ENCODE data around the gene RNU6-8. TPM values are rescaled to one million over a fixed set of nuclear protein-coding genes. Genes with fewer than 3 reads are reported as not detected.

The RNU6-8 gene
- total RNA-seq, 1 experiment from 2014 or later = not detected

- Histone ChIP-seq H2AFZ (ENCODE audit: low read length) (no peak overlapping the region), H3K9me2 (replicated peaks; ENCODE audit: low read length) (no peaks in the 10 kb centered on the region), H3K36me3 (ENCODE audit: low read depth, low read length) (no peaks in the 10 kb centered on the region), H3K9ac (ENCODE audit: low read length) (no peak overlapping the region), H3K27me3 (ENCODE audit: low read length) (no peaks in the 10 kb centered on the region), H3K9me3 (ENCODE audit: low read length) (no peaks in the 10 kb centered on the region), H3K4me2 (ENCODE audit: low read length) (no peak overlapping the region), H3K27ac (ENCODE audit: low read length) (no peak overlapping the region), H4K20me1 (ENCODE audit: low read length) (0 out of 2 replicates have a peak, but pooled peaks cover 3% of the 10 kb centered on the region), H3K4me3 (ENCODE audit: low read length) (no peak overlapping the region), H3F3A (ENCODE audit: low read length, unreplicated experiment) (peaks cover 13% of the 10 kb centered on the region), H3K4me1 (ENCODE audit: insufficient read depth, low read length) (peaks cover 45% of the 10 kb centered on the region), H3K79me2 (ENCODE audit: low read length) (no peaks in the 10 kb centered on the region)
- POLR2A ChIA-PET (ENCODE audit: unreplicated experiment) = interaction anchor here (0.5 kb wide), 1 partner anchor 8 kb away, joined by 3 read pairs; no protein-coding TSS in a partner anchor
- no peak for ATAC-seq
- TF ChIP-seq CTCF (conservative IDR thresholded peaks at IDR 0.05; ENCODE audit: low read depth, low read length) (no peak), EZH2phosphoT487 (IDR thresholded peaks at IDR 0.05; ENCODE audit: borderline replicate concordance, low read length) (no peak), EZH2 (IDR thresholded peaks at IDR 0.05; ENCODE audit: low read length, unreplicated experiment) (no peak)
- CTCF ChIA-PET = interaction anchor here (0.6 kb wide), 1 partner anchor 327 kb away, joined by 4 read pairs; no protein-coding TSS in a partner anchor
- intact Hi-C loops (cut with micrococcal nuclease) = loop anchor here (5.0 kb wide), 3 partner anchors 100 to 295 kb away; no protein-coding TSS in a partner anchor
- no peak for DNase-seq
- no TSS peak for BruUV-seq (replicated peaks)
Measured at GRCh38 chr14:32232481-32232880, 29.4 kb upstream of the RNU6-8 start.

GRCh38 chr14:32230695-32231280 is 27.7 kb upstream of the RNU6-8 start:
- Histone ChIP-seq H3K79me2 (ENCODE audit: low read length) (no peaks in the 10 kb centered on the region), H3K27me3 (ENCODE audit: low read length) (no peaks in the 10 kb centered on the region), H3K36me3 (ENCODE audit: low read depth, low read length) (no peaks in the 10 kb centered on the region), H3K9me2 (replicated peaks; ENCODE audit: low read length) (no peaks in the 10 kb centered on the region), H3K9me3 (ENCODE audit: low read length) (no peaks in the 10 kb centered on the region), H3K9ac (ENCODE audit: low read length) (peak overlapping the region; percentile 22; the same call in 1 of the 2 replicates), H3K4me1 (ENCODE audit: insufficient read depth, low read length) (peaks cover 50% of the 10 kb centered on the region), H4K20me1 (ENCODE audit: low read length) (0 out of 2 replicates have a peak, but pooled peaks cover 3% of the 10 kb centered on the region), H3F3A (ENCODE audit: low read length, unreplicated experiment) (peaks cover 13% of the 10 kb centered on the region), H2AFZ (ENCODE audit: low read length) (peak overlapping the region; percentile 38; the same call in 1 of the 2 replicates), H3K27ac (ENCODE audit: low read length) (peak overlapping the region; percentile 77), H3K4me2 (ENCODE audit: low read length) (peak overlapping the region; percentile 72), H3K4me3 (ENCODE audit: low read length) (peak overlapping the region; percentile 26; the same call in 1 of the 2 replicates)
- POLR2A ChIA-PET (ENCODE audit: unreplicated experiment) = interaction anchor here (0.6 to 0.7 kb wide), 2 partner anchors 10 to 238 kb away, joined by 3 read pairs; no protein-coding TSS in a partner anchor
- ATAC-seq = peak; percentile 62
- BruUV-seq (replicated peaks) = no TSS peak
- peak; percentile 73 for DNase-seq
- CTCF ChIA-PET = interaction anchor here (0.6 kb wide), 1 partner anchor 154 kb away, joined by 12 read pairs; no protein-coding TSS in a partner anchor
- intact Hi-C loops (cut with micrococcal nuclease) = loop anchor here (1.0 to 5.0 kb wide), 5 partner anchors 27 to 293 kb away; partner anchors contain the start of gene RNU6-8
- no peak for TF ChIP-seq EZH2 (IDR thresholded peaks at IDR 0.05; ENCODE audit: low read length, unreplicated experiment)
- TF ChIP-seq CTCF (conservative IDR thresholded peaks at IDR 0.05; ENCODE audit: low read depth, low read length) = no peak
- TF ChIP-seq EZH2phosphoT487 (IDR thresholded peaks at IDR 0.05; ENCODE audit: borderline replicate concordance, low read length) = no peak

All from PC-3 (cell line).